Measurements from ENCODE around the gene TMEM156. TPM values are rescaled to one million over a fixed set of nuclear protein-coding genes. Genes with fewer than 3 reads are reported as not detected.
"Not testable (repeated sequence)": the region's sequence is repeated elsewhere in the genome, so short reads cannot be mapped to it uniquely, and the experiment has no call there.

Gene TMEM156
- total RNA-seq, 1 donor from 2014 or later: not detected

GRCh38 chr4:38943343-38943742, 88.9 kb downstream of the TMEM156 start:
- TF ChIP-seq CTCF (IDR thresholded peaks at IDR 0.05; ENCODE audit: partially characterized antibody, unreplicated experiment): no peak
- peaks cover 4% of the 10 kb centered on the region for H3K27me3 Mint-ChIP-seq (ENCODE audit: unreplicated experiment)
- H3K4me3 Mint-ChIP-seq (ENCODE audit: unreplicated experiment): no peak overlapping the region
- H3K36me3 Mint-ChIP-seq (ENCODE audit: unreplicated experiment): no peaks in the 10 kb centered on the region
- peaks cover 16% of the 10 kb centered on the region for H3K4me1 Mint-ChIP-seq (ENCODE audit: low read depth, unreplicated experiment)
- DNase-seq: peak; percentile 59
- peaks cover 5% of the 10 kb centered on the region for H3K9me3 Mint-ChIP-seq (ENCODE audit: unreplicated experiment)
- H3K27ac Mint-ChIP-seq (ENCODE audit: unreplicated experiment): peak overlapping the region; percentile 72

GRCh38 chr4:38941906-38942305, 90.3 kb downstream of the TMEM156 start:
- peaks cover 16% of the 10 kb centered on the region for H3K4me1 Mint-ChIP-seq (ENCODE audit: low read depth, unreplicated experiment)
- DNase-seq; H3K36me3 Mint-ChIP-seq (ENCODE audit: unreplicated experiment); H3K27ac Mint-ChIP-seq (ENCODE audit: unreplicated experiment); H3K9me3 Mint-ChIP-seq (ENCODE audit: unreplicated experiment); H3K4me3 Mint-ChIP-seq (ENCODE audit: unreplicated experiment); H3K27me3 Mint-ChIP-seq (ENCODE audit: unreplicated experiment): not testable (repeated sequence)

GRCh38 chr4:38940476-38940875, 91.7 kb downstream of the TMEM156 start:
- Mint-ChIP-seq H3K4me1 (ENCODE audit: low read depth, unreplicated experiment) (peaks cover 16% of the 10 kb centered on the region), H3K36me3 (ENCODE audit: unreplicated experiment) (peaks cover 5% of the 10 kb centered on the region), H3K9me3 (ENCODE audit: unreplicated experiment) (peaks cover 5% of the 10 kb centered on the region), H3K4me3 (ENCODE audit: unreplicated experiment) (no peak overlapping the region), H3K27me3 (ENCODE audit: unreplicated experiment) (peaks cover 4% of the 10 kb centered on the region), H3K27ac (ENCODE audit: unreplicated experiment) (no peak overlapping the region)
- no peak for DNase-seq
- TF ChIP-seq CTCF (IDR thresholded peaks at IDR 0.05; ENCODE audit: partially characterized antibody, unreplicated experiment): no peak

- peaks cover 5% of the 10 kb centered on the region for H3K9me3 Mint-ChIP-seq (ENCODE audit: unreplicated experiment)
- H3K27ac Mint-ChIP-seq (ENCODE audit: unreplicated experiment): no peak overlapping the region
- no peak for TF ChIP-seq CTCF (IDR thresholded peaks at IDR 0.05; ENCODE audit: partially characterized antibody, unreplicated experiment)
- H3K4me1 Mint-ChIP-seq (ENCODE audit: low read depth, unreplicated experiment): peaks cover 7% of the 10 kb centered on the region
- peaks cover 5% of the 10 kb centered on the region for H3K36me3 Mint-ChIP-seq (ENCODE audit: unreplicated experiment)
- DNase-seq: no peak
- H3K27me3 Mint-ChIP-seq (ENCODE audit: unreplicated experiment): peaks cover 4% of the 10 kb centered on the region
- no peak overlapping the region for H3K4me3 Mint-ChIP-seq (ENCODE audit: unreplicated experiment)
Observed at GRCh38 chr4:38939165-38939564, 93.0 kb downstream of the TMEM156 start.

GRCh38 chr4:38935391-38936073, 96.7 kb downstream of the TMEM156 start:
- TF ChIP-seq CTCF (IDR thresholded peaks at IDR 0.05; ENCODE audit: partially characterized antibody, unreplicated experiment): no peak
- H3K27me3 Mint-ChIP-seq (ENCODE audit: unreplicated experiment): no peaks in the 10 kb centered on the region
- peaks cover 5% of the 10 kb centered on the region for H3K36me3 Mint-ChIP-seq (ENCODE audit: unreplicated experiment)
- H3K27ac Mint-ChIP-seq (ENCODE audit: unreplicated experiment): no peak overlapping the region
- no peaks in the 10 kb centered on the region for H3K4me1 Mint-ChIP-seq (ENCODE audit: low read depth, unreplicated experiment)
- no peaks in the 10 kb centered on the region for H3K9me3 Mint-ChIP-seq (ENCODE audit: unreplicated experiment)
- no peak for DNase-seq
- H3K4me3 Mint-ChIP-seq (ENCODE audit: unreplicated experiment): no peak overlapping the region

All from glutamatergic neuron (in vitro differentiated cells).